ENCODE measurements around the gene STN1. TPM values are rescaled to one million over a fixed set of nuclear protein-coding genes. Genes with fewer than 3 reads are reported as not detected.

The STN1 gene
- total RNA-seq, 1 experiment from 2014 or later: 14.3 TPM

DNA sequence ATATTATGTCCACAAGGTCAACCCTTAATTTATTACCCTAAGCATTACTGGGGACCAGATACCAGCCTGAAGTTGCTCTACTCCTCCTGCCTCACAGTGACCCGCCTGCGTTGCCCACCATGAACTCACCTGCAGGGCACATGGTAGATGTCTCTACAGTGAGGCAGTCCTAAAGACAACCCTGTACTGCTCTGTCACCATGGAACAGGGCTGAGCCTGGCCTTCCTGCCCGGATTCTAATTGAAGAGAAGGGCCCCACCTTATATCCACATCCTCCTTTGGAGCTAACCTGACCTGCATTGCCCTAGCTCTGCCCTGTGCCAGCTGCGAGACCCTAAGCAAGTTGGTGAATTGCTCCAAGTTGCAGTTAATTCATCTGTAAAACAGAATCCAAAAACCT is 66.7 kb downstream of the STN1 start:
- intact Hi-C loops (cut with micrococcal nuclease; ENCODE audit: unreplicated experiment): no loop called here
- ChIA-PET POLR2A (ENCODE audit: low non-redundant PET) (interaction anchor here (0.7 kb wide), 1 partner anchor 93 kb away, joined by 3 read pairs; no protein-coding TSS in a partner anchor), CTCF (no interaction called here)
- BruUV-seq (replicated peaks): no TSS peak
- Histone ChIP-seq H3K27ac (ENCODE audit: low read depth, low read length, poor library complexity, severe bottlenecking) (no peak overlapping the region), H3K4me3 (ENCODE audit: low read depth, low read length, poor library complexity, severe bottlenecking) (no peak overlapping the region), H3K4me1 (ENCODE audit: insufficient read depth, low read length, poor library complexity, severe bottlenecking) (peaks cover 31% of the 10 kb centered on the region), H3K36me3 (ENCODE audit: insufficient read depth, low read length, poor library complexity, severe bottlenecking) (peaks cover 6% of the 10 kb centered on the region), H3K27me3 (replicated peaks; ENCODE audit: insufficient read depth, low read depth, low read length, poor library complexity) (no peaks in the 10 kb centered on the region), H3K9me3 (ENCODE audit: low read depth, low read length, poor library complexity, severe bottlenecking) (no peaks in the 10 kb centered on the region)
- no peak for DNase-seq (ENCODE audit: low spot score)
- TF ChIP-seq EZH2 (IDR thresholded peaks at IDR 0.05; ENCODE audit: borderline replicate concordance, low read depth, low read length, poor library complexity, severe bottlenecking): no peak
- TF ChIP-seq, protein P1, sequence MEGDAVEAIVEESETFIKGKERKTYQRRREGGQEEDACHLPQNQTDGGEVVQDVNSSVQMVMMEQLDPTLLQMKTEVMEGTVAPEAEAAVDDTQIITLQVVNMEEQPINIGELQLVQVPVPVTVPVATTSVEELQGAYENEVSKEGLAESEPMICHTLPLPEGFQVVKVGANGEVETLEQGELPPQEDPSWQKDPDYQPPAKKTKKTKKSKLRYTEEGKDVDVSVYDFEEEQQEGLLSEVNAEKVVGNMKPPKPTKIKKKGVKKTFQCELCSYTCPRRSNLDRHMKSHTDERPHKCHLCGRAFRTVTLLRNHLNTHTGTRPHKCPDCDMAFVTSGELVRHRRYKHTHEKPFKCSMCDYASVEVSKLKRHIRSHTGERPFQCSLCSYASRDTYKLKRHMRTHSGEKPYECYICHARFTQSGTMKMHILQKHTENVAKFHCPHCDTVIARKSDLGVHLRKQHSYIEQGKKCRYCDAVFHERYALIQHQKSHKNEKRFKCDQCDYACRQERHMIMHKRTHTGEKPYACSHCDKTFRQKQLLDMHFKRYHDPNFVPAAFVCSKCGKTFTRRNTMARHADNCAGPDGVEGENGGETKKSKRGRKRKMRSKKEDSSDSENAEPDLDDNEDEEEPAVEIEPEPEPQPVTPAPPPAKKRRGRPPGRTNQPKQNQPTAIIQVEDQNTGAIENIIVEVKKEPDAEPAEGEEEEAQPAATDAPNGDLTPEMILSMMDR (conservative IDR thresholded peaks at IDR 0.05; ENCODE audit: low read depth, low read length): no peak

DNA sequence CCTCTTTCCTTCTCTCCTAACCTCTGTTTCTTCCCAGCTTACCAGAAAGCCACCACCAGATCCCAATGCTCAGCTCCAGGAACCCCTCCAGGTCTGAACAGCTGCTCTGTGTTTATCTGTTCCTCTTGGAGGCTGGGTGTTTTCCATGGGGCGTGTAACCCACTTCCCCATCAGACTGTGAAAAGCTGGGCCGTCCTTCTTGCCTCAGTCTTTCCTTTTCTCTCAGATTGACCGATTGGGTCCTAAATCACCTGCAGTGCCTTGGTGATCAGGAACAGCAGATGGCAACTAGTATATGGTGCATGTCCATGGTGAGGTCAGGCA is 67.5 kb downstream of the STN1 start:
- Histone ChIP-seq H3K27ac (ENCODE audit: low read depth, low read length, poor library complexity, severe bottlenecking) (peak overlapping the region; percentile 20), H3K4me3 (ENCODE audit: low read depth, low read length, poor library complexity, severe bottlenecking) (no peak overlapping the region)
- POLR2A ChIA-PET (ENCODE audit: low non-redundant PET): no interaction called here

DNA sequence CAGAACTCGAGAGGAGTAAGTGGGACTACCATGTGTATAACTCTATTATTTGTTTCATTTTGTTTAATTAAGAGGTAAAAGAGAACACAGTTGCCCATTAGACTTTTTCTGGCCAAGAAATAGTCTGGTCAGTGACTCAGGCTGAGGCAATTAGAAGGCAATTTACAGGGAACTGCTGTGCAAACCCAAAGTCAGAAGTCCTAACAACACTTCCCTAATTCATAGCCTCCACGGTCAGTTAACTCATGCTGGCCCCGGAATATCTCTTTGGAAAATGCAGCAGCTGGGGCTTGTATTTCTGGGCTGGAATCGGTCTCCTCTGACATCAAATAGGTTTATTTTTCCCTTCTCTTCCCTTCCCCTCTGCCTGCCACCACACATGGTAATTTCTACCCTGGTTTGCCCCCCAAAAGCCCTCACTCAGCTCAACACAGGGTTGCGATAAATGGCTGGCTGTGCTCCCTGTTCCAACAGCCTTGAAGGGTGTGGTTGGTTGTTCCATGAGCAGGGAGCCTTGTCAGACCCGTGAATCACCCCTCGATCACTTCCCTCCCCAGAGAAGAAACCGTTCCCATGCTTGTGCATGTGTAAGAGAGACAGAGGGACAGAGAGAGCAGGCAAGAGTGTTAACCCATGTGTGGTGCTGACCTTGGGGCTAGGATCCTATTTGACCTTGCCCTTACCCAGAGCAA is 68.0 kb downstream of the STN1 start:
- peaks cover 39% of the 10 kb centered on the region for H3K4me1 ChIP-seq (ENCODE audit: insufficient read depth, low read length, poor library complexity, severe bottlenecking)
- POLR2A ChIA-PET (ENCODE audit: low non-redundant PET): no interaction called here
- no TSS peak for BruUV-seq (replicated peaks)
- peak overlapping the region; percentile 20 for H3K27ac ChIP-seq (ENCODE audit: low read depth, low read length, poor library complexity, severe bottlenecking)
- H3K27me3 ChIP-seq (replicated peaks; ENCODE audit: insufficient read depth, low read depth, low read length, poor library complexity): no peaks in the 10 kb centered on the region
- H3K4me3 ChIP-seq (ENCODE audit: low read depth, low read length, poor library complexity, severe bottlenecking): no peak overlapping the region
- intact Hi-C loops (cut with micrococcal nuclease; ENCODE audit: unreplicated experiment): no loop called here
- no peak for TF ChIP-seq EZH2 (IDR thresholded peaks at IDR 0.05; ENCODE audit: borderline replicate concordance, low read depth, low read length, poor library complexity, severe bottlenecking)
- TF ChIP-seq, protein P1 (conservative IDR thresholded peaks at IDR 0.05; ENCODE audit: low read depth, low read length): no peak
- peaks cover 6% of the 10 kb centered on the region for H3K36me3 ChIP-seq (ENCODE audit: insufficient read depth, low read length, poor library complexity, severe bottlenecking)
- H3K9me3 ChIP-seq (ENCODE audit: low read depth, low read length, poor library complexity, severe bottlenecking): no peaks in the 10 kb centered on the region
- CTCF ChIA-PET: no interaction called here
- no peak for DNase-seq (ENCODE audit: low spot score)

More for the DNA sequence above, 67.5 kb downstream of the STN1 start:
- BruUV-seq (replicated peaks): no TSS peak
- DNase-seq (ENCODE audit: low spot score): no peak
- TF ChIP-seq, protein P1 (conservative IDR thresholded peaks at IDR 0.05; ENCODE audit: low read depth, low read length): no peak
- TF ChIP-seq EZH2 (IDR thresholded peaks at IDR 0.05; ENCODE audit: borderline replicate concordance, low read depth, low read length, poor library complexity, severe bottlenecking): no peak
- intact Hi-C loops (cut with micrococcal nuclease; ENCODE audit: unreplicated experiment): no loop called here
- H3K9me3 ChIP-seq (ENCODE audit: low read depth, low read length, poor library complexity, severe bottlenecking): no peaks in the 10 kb centered on the region
- no peaks in the 10 kb centered on the region for H3K27me3 ChIP-seq (replicated peaks; ENCODE audit: insufficient read depth, low read depth, low read length, poor library complexity)
- H3K36me3 ChIP-seq (ENCODE audit: insufficient read depth, low read length, poor library complexity, severe bottlenecking): peaks cover 6% of the 10 kb centered on the region
- CTCF ChIA-PET: no interaction called here
- H3K4me1 ChIP-seq (ENCODE audit: insufficient read depth, low read length, poor library complexity, severe bottlenecking): peaks cover 34% of the 10 kb centered on the region

Measured in A673 (cell line).